NCI-H2029 (cell line): ENCODE measurements around the gene PRPSAP1.

Source experiments
- DNase-seq: peaks from one replicate; lab custom pipeline; 2025; lab: John Stamatoyannopoulos, UW

PRPSAP1 gene

DNA sequence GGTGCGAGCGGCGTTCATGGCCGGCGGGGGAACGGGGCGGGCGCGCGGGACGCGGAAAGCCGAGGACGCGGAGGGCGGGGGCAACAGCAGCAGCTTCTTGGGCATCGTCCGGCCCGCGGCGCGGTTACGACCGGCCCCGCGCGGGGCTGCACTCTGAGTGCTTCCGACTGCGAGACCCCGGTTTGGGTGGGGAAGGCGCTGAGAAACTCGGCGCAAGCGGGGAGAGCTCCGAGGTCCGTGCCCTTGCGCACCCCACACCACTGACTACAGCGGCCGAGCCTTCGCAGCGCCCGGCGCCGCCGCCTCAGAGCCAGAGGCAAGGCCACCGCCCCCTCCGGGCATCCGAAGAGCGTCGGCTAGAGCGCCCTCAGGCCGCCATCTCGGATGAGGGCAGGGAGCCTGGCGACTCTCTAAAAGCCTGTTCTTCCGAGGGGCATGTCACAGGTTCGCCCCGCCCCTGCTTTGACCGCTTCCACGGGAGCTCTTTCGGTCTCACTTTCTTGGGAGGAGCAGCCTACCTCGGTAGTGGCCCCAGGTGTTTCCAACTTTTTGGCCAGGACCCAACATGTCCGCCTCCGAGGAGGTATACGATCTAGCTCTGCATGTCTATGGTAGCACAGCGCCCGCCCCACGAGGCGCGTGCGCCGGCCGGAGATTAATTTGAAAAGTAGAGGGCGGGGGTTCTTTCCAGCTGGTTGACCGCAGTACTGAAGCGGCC is at the start of gene PRPSAP1:
PRPSAP1 (minus strand) TSS at position 318 of the 718 bp plus-strand sequence; CDS start at position 105, 213 bp downstream.
- peak; percentile 92 for DNase-seq

- DNase-seq: no peak
Observed at GRCh38 chr17:76402711-76403110, 49.0 kb upstream of the PRPSAP1 start.

GRCh38 chr17:76399175-76400172 is 45.8 kb upstream of the PRPSAP1 start:
- DNase-seq: no peak

DNA sequence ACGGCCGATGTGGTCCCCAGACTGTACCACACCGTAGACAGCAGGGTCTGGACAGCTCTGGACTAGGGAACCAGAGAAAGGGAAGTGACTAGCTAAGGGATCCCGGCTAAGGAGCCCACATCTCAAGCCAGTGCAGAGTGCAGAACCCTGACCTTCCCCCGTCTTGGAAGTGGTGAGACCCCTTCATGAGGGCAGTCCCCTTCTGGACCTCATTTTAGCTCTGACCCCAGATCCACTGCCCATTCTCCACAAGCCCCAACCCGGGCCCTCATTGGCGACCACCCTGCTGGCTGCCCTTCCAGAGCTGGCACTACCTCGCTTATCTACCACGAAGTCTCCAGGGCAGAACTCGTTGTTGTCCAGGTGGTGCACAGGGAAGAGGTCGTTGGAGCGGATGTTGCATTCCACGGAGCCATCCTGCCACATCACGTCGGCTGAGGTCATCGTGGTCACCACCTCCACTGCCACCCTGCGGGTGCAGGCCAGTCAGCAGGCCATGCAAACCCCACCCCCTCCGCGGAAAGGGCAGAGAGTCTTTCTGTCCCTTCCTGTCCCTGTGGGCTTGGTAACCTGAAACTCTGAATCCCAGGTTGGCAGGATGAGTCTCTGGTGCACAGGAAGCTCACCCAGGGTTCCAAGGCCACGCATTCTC is 44.9 kb upstream of the PRPSAP1 start:
- DNase-seq: no peak

DNA sequence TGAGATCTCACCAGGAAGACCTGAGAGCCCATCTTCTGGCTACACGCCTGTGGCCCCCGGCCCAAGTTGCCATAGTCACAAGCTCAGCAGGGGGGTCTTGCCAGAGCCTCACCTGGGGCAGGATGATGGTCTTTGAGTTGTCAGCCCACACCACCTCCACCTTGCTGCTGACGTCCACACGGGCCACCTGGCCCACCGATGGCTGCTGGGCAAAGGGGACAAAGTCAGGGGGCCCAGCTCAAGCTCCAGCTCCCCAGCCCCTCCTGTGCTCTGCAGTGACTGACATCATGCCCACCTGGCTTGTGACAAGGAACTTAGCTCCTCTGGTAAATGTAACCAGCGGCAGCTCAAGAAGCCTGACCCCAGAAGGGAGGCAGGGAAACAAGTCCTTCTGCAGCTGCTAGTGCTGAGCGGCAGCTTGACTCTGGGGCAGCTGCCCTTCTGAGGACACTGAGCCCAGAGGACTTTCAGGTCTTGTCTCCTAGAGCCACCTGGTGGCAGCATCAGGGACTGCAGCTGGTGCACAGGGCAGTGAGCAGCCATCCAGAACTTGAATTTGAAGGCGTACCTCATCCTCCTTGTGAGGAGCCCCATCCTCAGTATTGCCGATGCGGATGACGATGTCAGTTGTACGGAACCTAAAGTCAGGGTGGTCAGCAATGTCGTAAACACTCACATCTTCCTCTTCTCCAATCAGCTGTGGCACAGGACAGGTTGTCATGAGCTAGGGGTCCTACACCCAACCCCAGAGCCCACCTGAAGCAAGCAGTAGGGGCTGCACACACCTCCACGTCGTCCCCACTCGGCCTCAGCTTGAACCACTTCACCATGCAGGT is 44.2 kb upstream of the PRPSAP1 start:
- DNase-seq: peak; percentile 54

GRCh38 chr17:76397184-76397583 is 43.5 kb upstream of the PRPSAP1 start:
- no peak for DNase-seq

DNA sequence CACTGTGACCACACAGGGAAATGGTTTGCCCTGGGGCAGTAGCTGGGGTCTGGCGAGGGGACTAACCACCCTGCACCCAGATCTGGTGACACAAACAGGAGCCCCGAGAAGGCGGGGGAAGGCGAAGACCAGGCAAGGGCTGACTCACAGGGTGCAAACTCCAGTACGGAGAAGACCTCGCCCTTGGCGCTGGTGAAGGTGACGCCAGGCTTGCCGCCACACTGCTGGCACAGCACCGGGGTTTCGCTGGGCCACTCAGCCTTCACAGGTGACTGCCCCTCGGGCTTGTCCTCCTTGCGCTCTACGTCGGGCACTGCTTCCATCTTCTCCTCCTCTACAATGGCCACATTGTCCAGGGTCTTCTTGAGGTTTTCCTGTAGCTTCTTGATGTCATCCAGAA is 42.3 kb upstream of the PRPSAP1 start:
- no peak for DNase-seq

DNA sequence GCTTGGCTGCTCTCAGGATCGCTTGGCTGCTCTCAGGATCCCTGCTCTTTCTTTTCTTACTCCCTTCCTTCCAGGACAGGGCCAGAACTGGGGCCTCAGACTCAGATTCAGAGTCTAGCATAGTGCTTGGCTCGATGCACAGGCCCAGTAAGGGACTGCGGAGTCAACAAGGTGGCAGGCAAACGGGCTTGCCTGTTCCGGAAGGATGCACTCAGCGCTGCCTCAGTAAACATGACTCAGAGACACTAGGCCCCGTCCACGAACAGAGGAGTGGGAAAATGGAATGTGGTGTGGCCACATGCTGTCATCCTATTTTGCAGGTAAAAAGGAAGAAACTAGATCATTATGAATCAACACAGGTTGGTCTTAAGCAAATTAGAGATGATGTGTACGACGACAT is 40.5 kb upstream of the PRPSAP1 start:
- no peak for DNase-seq

DNA sequence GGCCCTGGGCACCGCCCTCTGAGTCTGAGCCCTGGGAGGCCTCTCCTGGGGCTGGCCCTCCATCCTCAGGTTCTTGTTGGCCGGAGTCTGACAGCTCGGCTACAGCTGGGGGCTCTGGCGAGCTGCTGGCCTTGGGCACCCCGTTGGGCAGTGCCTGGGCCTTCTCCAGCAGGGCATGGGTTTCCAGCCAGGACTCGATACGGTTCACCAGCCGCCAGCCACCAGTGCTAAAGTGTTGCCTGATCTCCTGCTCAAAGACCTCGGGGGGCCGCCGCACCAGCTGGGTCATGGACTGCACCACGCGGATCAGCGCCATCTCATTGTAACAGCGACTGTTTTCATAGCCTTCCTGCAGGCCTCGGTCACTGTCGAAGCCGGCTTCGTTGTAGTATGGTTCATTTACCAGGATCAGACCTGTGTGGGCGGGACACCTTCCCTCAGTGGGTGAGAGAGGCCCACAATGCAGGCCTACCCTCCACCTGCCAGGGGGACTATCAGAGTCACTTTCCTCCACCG is 37.5 kb upstream of the PRPSAP1 start:
- no peak for DNase-seq

DNA sequence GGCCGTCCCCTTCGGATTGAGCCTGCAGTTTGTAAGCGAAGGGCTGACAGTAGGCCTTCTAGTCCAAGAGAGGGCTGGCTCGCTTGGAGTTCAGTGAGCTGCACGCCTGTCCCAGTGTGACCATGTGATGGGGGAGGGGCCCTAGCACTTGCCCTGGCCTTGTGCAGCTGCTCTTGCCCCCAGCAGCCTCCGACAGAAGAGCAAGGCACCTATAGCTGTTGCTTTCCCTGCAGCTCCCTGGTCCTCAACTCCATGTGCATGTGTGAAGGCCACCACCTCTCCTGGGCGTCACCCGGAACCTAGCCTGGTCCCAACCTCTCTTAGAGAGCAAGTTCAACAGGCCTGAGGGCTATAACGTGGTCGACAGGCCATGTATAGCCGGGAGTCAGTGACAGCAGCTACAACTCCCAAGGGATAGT is 36.3 kb upstream of the PRPSAP1 start:
- no peak for DNase-seq

GRCh38 chr17:76388966-76389888 is 35.5 kb upstream of the PRPSAP1 start:
- no peak for DNase-seq

GRCh38 chr17:76386966-76387765 is 33.5 kb upstream of the PRPSAP1 start:
- no peak for DNase-seq

DNA sequence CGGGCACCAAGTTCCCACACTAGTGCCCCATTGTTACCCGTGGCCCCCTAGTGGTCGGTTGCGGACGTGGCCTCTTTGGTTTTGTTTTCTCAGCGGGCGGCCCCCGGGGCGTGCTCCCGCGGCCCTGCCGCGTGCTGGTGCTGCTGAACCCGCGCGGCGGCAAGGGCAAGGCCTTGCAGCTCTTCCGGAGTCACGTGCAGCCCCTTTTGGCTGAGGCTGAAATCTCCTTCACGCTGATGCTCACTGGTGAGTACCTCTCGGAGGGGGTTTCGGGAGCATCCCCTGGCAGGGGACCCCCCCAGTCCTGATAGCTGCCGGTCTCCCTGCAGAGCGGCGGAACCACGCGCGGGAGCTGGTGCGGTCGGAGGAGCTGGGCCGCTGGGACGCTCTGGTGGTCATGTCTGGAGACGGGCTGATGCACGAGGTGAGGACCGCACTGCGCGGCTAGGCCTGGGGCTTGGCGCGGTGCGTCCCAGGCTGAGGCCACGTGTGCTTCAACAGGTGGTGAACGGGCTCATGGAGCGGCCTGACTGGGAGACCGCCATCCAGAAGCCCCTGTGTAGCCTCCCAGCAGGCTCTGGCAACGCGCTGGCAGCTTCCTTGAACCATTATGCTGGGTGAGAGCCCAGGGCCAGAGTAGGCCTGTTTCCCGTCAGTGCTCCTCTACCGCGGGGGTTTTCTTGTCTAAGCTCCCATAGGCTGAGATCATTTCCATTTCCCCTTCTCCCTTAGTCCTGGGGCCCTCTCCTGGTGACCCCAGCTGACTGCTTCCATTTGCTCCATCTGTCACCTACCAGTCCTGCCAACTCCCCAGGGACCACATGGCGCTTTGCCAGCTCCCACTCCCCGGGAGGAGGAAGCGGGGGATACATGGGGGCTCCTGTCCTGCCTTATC is 32.4 kb upstream of the PRPSAP1 start:
- DNase-seq: peak; percentile 38

GRCh38 chr17:76384987-76385891 is 31.5 kb upstream of the PRPSAP1 start:
- DNase-seq: no peak

GRCh38 chr17:76384222-76384986 is 30.7 kb upstream of the PRPSAP1 start, which contains the start of gene SPHK1:
SPHK1 (plus strand) TSS chr17:76384609; CDS start chr17:76385645, 1,036 bp downstream.
- no peak for DNase-seq

DNA sequence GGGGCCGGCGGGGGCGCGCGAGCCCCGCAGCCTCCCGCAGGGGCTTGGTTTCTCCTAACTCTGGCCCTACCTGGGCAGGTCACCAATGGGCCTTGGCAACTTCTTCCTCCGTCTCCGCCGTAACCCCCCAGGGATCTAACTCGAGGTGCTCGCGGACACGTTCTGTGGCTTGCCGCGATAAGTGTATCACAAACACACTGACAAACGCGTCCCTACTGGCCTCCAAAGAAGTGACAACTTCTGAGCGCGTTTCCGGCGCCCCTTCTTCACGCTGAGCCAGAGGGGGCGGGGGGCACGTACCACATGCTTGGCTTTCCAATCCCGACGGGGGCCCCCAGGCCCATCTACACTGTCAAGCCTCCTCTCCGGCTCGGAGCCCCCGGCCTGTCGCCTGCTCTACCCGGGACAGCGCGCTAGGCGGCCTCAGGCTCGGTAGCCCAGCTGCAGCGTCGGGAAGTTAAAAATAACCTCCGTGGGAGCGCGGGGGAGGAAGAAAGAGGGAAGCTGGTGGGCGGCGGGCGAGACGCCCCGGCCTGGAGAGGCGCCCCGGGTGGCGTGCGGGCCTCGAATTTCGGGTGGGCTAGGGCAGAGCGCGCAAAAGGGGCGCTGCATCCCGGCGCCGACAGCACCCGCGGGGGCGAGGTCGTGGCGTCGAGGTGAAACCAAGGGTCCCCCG is 30.0 kb upstream of the PRPSAP1 start:
- DNase-seq: no peak
